Measurements from ENCODE around the gene PLSCR1. TPM values are rescaled to one million over a fixed set of nuclear protein-coding genes. Genes with fewer than 3 reads are reported as not detected.
A peak's percentile ranks its signal among the peaks of the same experiment; 100 is the strongest.
"Not testable (repeated sequence)": the region's sequence is repeated elsewhere in the genome, so short reads cannot be mapped to it uniquely, and the experiment has no call there.

The PLSCR1 gene
- total RNA-seq, 1 donor from 2014 or later, result 37.2 TPM

GRCh38 chr3:146485297-146485696 is 59.1 kb downstream of the PLSCR1 start:
- ATAC-seq (ENCODE audit: low read depth), result no peak
- DNase-seq, result no peak
- ChIA-PET POLR2A (no interaction called here), CTCF (no interaction called here)
- no peak for TF ChIP-seq CTCF (IDR thresholded peaks at IDR 0.05)
- Mint-ChIP-seq H3K9me3 (peaks cover 16% of the 10 kb centered on the region), H3K27ac (no peak overlapping the region), H3K4me1 (no peaks in the 10 kb centered on the region), H3K36me3 (ENCODE audit: low read depth) (no peaks in the 10 kb centered on the region), H3K27me3 (peaks cover 19% of the 10 kb centered on the region), H3K4me3 (no peak overlapping the region)
- intact Hi-C loops (cut with micrococcal nuclease), result no loop called here

- ChIA-PET CTCF (no interaction called here), POLR2A (no interaction called here)
- no peak for DNase-seq
- ATAC-seq (ENCODE audit: low read depth), result no peak
- Mint-ChIP-seq H3K4me3 (no peak overlapping the region), H3K27me3 (peaks cover 22% of the 10 kb centered on the region), H3K36me3 (ENCODE audit: low read depth) (no peaks in the 10 kb centered on the region), H3K9me3 (no peaks in the 10 kb centered on the region), H3K27ac (no peak overlapping the region), H3K4me1 (no peaks in the 10 kb centered on the region)
- no peak for TF ChIP-seq CTCF (IDR thresholded peaks at IDR 0.05)
- intact Hi-C loops (cut with micrococcal nuclease), result no loop called here
These were observed 68.2 kb downstream of the PLSCR1 start for GRCh38 chr3:146476094-146476740.

- POLR2A ChIA-PET; ATAC-seq (ENCODE audit: low read depth); H3K4me1 Mint-ChIP-seq; H3K36me3 Mint-ChIP-seq (ENCODE audit: low read depth); H3K4me3 Mint-ChIP-seq; DNase-seq; H3K9me3 Mint-ChIP-seq; CTCF ChIA-PET; H3K27ac Mint-ChIP-seq; intact Hi-C loops (cut with micrococcal nuclease): not testable (repeated sequence)
- H3K27me3 Mint-ChIP-seq, result peaks cover 17% of the 10 kb centered on the region
These were observed 69.4 kb downstream of the PLSCR1 start for GRCh38 chr3:146474976-146475375.

GRCh38 chr3:146473726-146474125 is 70.7 kb downstream of the PLSCR1 start:
- Mint-ChIP-seq H3K27me3 (peaks cover 8% of the 10 kb centered on the region), H3K4me1 (peaks cover 13% of the 10 kb centered on the region), H3K9me3 (no peaks in the 10 kb centered on the region), H3K4me3 (no peak overlapping the region), H3K36me3 (ENCODE audit: low read depth) (no peaks in the 10 kb centered on the region), H3K27ac (no peak overlapping the region)
- CTCF ChIA-PET, result no interaction called here
- intact Hi-C loops (cut with micrococcal nuclease), result no loop called here
- DNase-seq (no peak), ATAC-seq (ENCODE audit: low read depth) (no peak)
- POLR2A ChIA-PET, result no interaction called here
- no peak for TF ChIP-seq CTCF (IDR thresholded peaks at IDR 0.05)

GRCh38 chr3:146472611-146473010 is 71.8 kb downstream of the PLSCR1 start:
- Mint-ChIP-seq H3K9me3 (no peaks in the 10 kb centered on the region), H3K4me3 (no peak overlapping the region), H3K27ac (no peak overlapping the region), H3K4me1 (peaks cover 16% of the 10 kb centered on the region), H3K27me3 (no peaks in the 10 kb centered on the region), H3K36me3 (ENCODE audit: low read depth) (no peaks in the 10 kb centered on the region)
- no peak for DNase-seq
- no peak for ATAC-seq (ENCODE audit: low read depth)
- intact Hi-C loops (cut with micrococcal nuclease), result no loop called here
- ChIA-PET POLR2A (no interaction called here), CTCF (no interaction called here)
- no peak for TF ChIP-seq CTCF (IDR thresholded peaks at IDR 0.05)

- Mint-ChIP-seq H3K4me1 (peaks cover 16% of the 10 kb centered on the region), H3K27me3 (no peaks in the 10 kb centered on the region), H3K36me3 (ENCODE audit: low read depth) (no peaks in the 10 kb centered on the region), H3K4me3 (peak overlapping the region; percentile 32), H3K27ac (no peak overlapping the region), H3K9me3 (no peaks in the 10 kb centered on the region)
- CTCF ChIA-PET, result no interaction called here
- no peak for ATAC-seq (ENCODE audit: low read depth)
- no peak for TF ChIP-seq CTCF (IDR thresholded peaks at IDR 0.05)
- intact Hi-C loops (cut with micrococcal nuclease), result no loop called here
- DNase-seq, result no peak
- POLR2A ChIA-PET, result no interaction called here
These were observed 73.4 kb downstream of the PLSCR1 start for GRCh38 chr3:146471012-146471411.
